ENCODE measurements around the gene AOPEP. TPM values are rescaled to one million over a fixed set of nuclear protein-coding genes. Genes with fewer than 3 reads are reported as not detected.

AOPEP gene
- total RNA-seq, 1 donor from 2014 or later: 24.8 TPM

- DNase-seq (ENCODE audit: low read depth, low spot score): no peak
- Mint-ChIP-seq H3K27me3 (ENCODE audit: low read depth) (peaks cover 2% of the 10 kb centered on the region), H3K27ac (ENCODE audit: unreplicated experiment) (peak overlapping the region; percentile 53), H3K9me3 (no peaks in the 10 kb centered on the region), H3K36me3 (ENCODE audit: low read depth) (peaks cover 10% of the 10 kb centered on the region), H3K4me1 (peaks cover 81% of the 10 kb centered on the region), H3K4me3 (peak overlapping the region; percentile 33)
- TF ChIP-seq CTCF (conservative IDR thresholded peaks at IDR 0.05): no peak
Measured at GRCh38 chr9:95089257-95090022, 362.9 kb downstream of the AOPEP start.

- Mint-ChIP-seq H3K36me3 (ENCODE audit: low read depth) (peaks cover 12% of the 10 kb centered on the region), H3K4me3 (peak overlapping the region; percentile 49), H3K27me3 (ENCODE audit: low read depth) (peaks cover 4% of the 10 kb centered on the region), H3K9me3 (no peaks in the 10 kb centered on the region), H3K4me1 (peaks cover 84% of the 10 kb centered on the region), H3K27ac (ENCODE audit: unreplicated experiment) (peak overlapping the region; percentile 93)
- no peak for TF ChIP-seq CTCF (conservative IDR thresholded peaks at IDR 0.05)
- DNase-seq (ENCODE audit: low read depth, low spot score): no peak
Measured at GRCh38 chr9:95090023-95090791, 363.7 kb downstream of the AOPEP start.

DNA sequence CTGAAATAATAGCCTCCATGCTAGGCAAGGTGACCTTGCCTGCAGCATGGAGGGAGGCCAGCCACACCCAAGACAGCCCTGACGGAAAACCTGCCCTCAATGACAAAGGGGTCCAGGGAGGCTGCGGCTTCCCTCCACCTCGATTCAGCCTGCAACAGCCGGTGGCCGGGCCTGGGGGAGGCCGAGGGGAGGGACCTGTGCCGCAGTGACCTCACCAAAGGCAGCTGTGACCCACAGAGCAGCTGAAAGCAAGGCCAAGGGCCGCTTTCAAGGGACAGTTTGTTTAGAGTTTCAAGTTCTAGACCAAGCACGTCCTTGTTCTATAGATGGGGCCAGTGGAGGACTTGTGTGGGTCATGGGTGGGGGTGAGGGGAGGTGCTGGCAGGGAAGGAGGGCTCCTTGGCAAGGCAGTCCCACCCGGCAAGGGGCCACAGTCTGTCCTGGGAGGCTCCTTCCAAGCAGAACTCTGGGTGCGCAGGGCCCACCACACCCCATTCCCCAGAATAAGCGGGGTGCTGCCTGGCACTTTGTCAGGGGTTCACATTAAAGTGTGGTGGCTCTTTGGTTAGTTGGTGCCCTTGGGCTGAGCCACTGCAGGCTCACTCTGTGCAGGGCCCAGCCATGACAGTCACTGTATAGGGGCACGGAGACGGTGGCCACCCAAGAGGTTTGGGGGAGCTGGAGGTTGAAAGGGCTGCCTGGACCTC is 364.5 kb downstream of the AOPEP start:
- peaks cover 84% of the 10 kb centered on the region for H3K4me1 Mint-ChIP-seq
- H3K9me3 Mint-ChIP-seq: no peaks in the 10 kb centered on the region
- peaks cover 5% of the 10 kb centered on the region for H3K27me3 Mint-ChIP-seq (ENCODE audit: low read depth)
- no peak for DNase-seq (ENCODE audit: low read depth, low spot score)
- peaks cover 12% of the 10 kb centered on the region for H3K36me3 Mint-ChIP-seq (ENCODE audit: low read depth)
- TF ChIP-seq CTCF (conservative IDR thresholded peaks at IDR 0.05): no peak
- peak overlapping the region; percentile 93 for H3K27ac Mint-ChIP-seq (ENCODE audit: unreplicated experiment)
- peak overlapping the region; percentile 75 for H3K4me3 Mint-ChIP-seq

GRCh38 chr9:95091601-95092261 is 365.2 kb downstream of the AOPEP start:
- no peak for TF ChIP-seq CTCF (conservative IDR thresholded peaks at IDR 0.05)
- Mint-ChIP-seq H3K4me3 (peak overlapping the region; percentile 75), H3K9me3 (no peaks in the 10 kb centered on the region), H3K27ac (ENCODE audit: unreplicated experiment) (peak overlapping the region; percentile 93), H3K36me3 (ENCODE audit: low read depth) (peaks cover 9% of the 10 kb centered on the region), H3K27me3 (ENCODE audit: low read depth) (peaks cover 3% of the 10 kb centered on the region), H3K4me1 (peaks cover 84% of the 10 kb centered on the region)
- no peak for DNase-seq (ENCODE audit: low read depth, low spot score)
